GM23338 (cell line): Measurements from ENCODE around the gene SH3BGR. TPM values are rescaled to one million over a fixed set of nuclear protein-coding genes. Genes with fewer than 3 reads are reported as not detected.

ENCODE experiments used
- ATAC-seq: fragments of 200-7000 bp; cut with Tn5 transposase; 3 replicates; pipeline ENCODE4 v1.9.1; 2020
- DNase-seq: peaks from one replicate; pipeline ENCODE4 v3.0.0-alpha.2; 2015; ENCODE audit warnings: low spot score
- H2AFZ ChIP-seq: fragments of 200-600 bp; sonication (generic); 2 replicates; pipeline ENCODE4 v1.8.0; 2016; ENCODE audit warnings: antibody characterized with exemption, mild to moderate bottlenecking, moderate library complexity
- H3F3A ChIP-seq: fragments of 200-600 bp; sonication (generic); replicated peaks from 2 replicates; pipeline ENCODE4 v1.8.0; 2017; ENCODE audit warnings: antibody characterized with exemption, mixed run types, low read depth
- H3K27ac ChIP-seq: fragments of 200-600 bp; sonication (generic); 2 replicates; pipeline ENCODE4 v1.6.1; 2016; ENCODE audit warnings: low read depth
- H3K27me3 ChIP-seq: fragments of 200-600 bp; sonication (generic); 2 replicates; pipeline ENCODE4 v1.8.0; 2016; ENCODE audit warnings: mild to moderate bottlenecking, mixed run types, moderate library complexity; ENCODE audit not compliant: insufficient read depth
- H3K36me3 ChIP-seq: fragments of 200-600 bp; sonication (generic); 2 replicates; pipeline ENCODE4 v1.8.0; 2016; ENCODE audit warnings: mild to moderate bottlenecking; ENCODE audit not compliant: insufficient read depth
- H3K4me1 ChIP-seq: fragments of 200-600 bp; sonication (generic); 2 replicates; pipeline ENCODE4 v1.8.0; 2016; ENCODE audit warnings: mild to moderate bottlenecking, moderate library complexity; ENCODE audit not compliant: insufficient read depth
- H3K4me2 ChIP-seq: fragments of 200-600 bp; sonication (generic); 2 replicates; pipeline ENCODE4 v1.7.1; 2017; ENCODE audit warnings: mixed run types
- H3K4me3 ChIP-seq: fragments of 200-600 bp; sonication (generic); 2 replicates; pipeline ENCODE4 v1.6.1; 2016; ENCODE audit warnings: mixed run types
- H3K79me2 ChIP-seq: fragments of 200-600 bp; sonication (generic); replicated peaks from 2 replicates; pipeline ENCODE4 v1.8.0; 2017; ENCODE audit warnings: mild to moderate bottlenecking; ENCODE audit not compliant: insufficient read depth
- H3K9me2 ChIP-seq: fragments of 200-600 bp; sonication (generic); 2 replicates; pipeline ENCODE4 v1.8.0; 2017; ENCODE audit not compliant: insufficient read depth
- H4K20me1 ChIP-seq: fragments of 200-600 bp; sonication (generic); replicated peaks from 2 replicates; pipeline ENCODE4 v1.8.0; 2017; ENCODE audit warnings: mild to moderate bottlenecking; ENCODE audit not compliant: insufficient read depth
- H3K27ac Mint-ChIP-seq: 2 replicates; pipeline ENCODE4 v1.8.0; 2020; ENCODE audit warnings: inconsistent platforms, mild to moderate bottlenecking, moderate library complexity, mixed read lengths
- H3K27me3 Mint-ChIP-seq: 3 replicates; pipeline ENCODE4 v1.8.0; 2022; ENCODE audit warnings: low read depth, mild to moderate bottlenecking, moderate library complexity, mixed read lengths, inconsistent platforms; ENCODE audit not compliant: insufficient read depth, poor library complexity
- H3K36me3 Mint-ChIP-seq: 3 replicates; pipeline ENCODE4 v1.8.0; 2021; ENCODE audit warnings: low read depth, mild to moderate bottlenecking, inconsistent platforms, moderate library complexity, mixed read lengths
- H3K4me1 Mint-ChIP-seq: 3 replicates; pipeline ENCODE4 v1.8.0; 2020; ENCODE audit warnings: mild to moderate bottlenecking, inconsistent platforms, mixed read lengths
- H3K4me3 Mint-ChIP-seq: 3 replicates; pipeline ENCODE4 v1.8.0; 2021; ENCODE audit warnings: moderate library complexity, mild to moderate bottlenecking, inconsistent platforms, mixed read lengths
- H3K9me3 Mint-ChIP-seq: 3 replicates; pipeline ENCODE4 v1.8.0; 2020; ENCODE audit warnings: moderate library complexity, mild to moderate bottlenecking, inconsistent platforms, mixed read lengths
- EZH2 ChIP-seq: fragments of 200-600 bp; sonication (generic); IDR thresholded peaks from one replicate; pipeline ENCODE4 v1.8.0; 2017; ENCODE audit warnings: antibody characterized with exemption, mild to moderate bottlenecking, low read depth; ENCODE audit not compliant: unreplicated experiment
- EZH2phosphoT487 ChIP-seq: fragments of 200-600 bp; sonication (generic); IDR thresholded peaks from one replicate; pipeline ENCODE4 v1.8.1; 2018; ENCODE audit warnings: antibody characterized with exemption; ENCODE audit not compliant: unreplicated experiment
- JUNB ChIP-seq: IDR thresholded peaks from one replicate; pipeline ENCODE4 v1.6.1; 2016; ENCODE audit warnings: antibody characterized with exemption; ENCODE audit not compliant: unreplicated experiment
- NANOG ChIP-seq: IDR thresholded peaks from 2 replicates; pipeline ENCODE4 v1.6.1; 2016; ENCODE audit warnings: antibody characterized with exemption, borderline replicate concordance
- POLR2AphosphoS5 ChIP-seq: IDR thresholded peaks from 2 replicates; pipeline ENCODE4 v1.6.1; 2016; ENCODE audit warnings: antibody characterized with exemption, low read depth
- ZNF114 ChIP-seq: fragments of 250-450 bp; sonication (Bioruptor Pico); IDR thresholded peaks from 2 replicates; pipeline ENCODE4 v1.5.0; 2020; ENCODE audit warnings: mild to moderate bottlenecking, moderate library complexity
- ZNF331 ChIP-seq: fragments of 250-450 bp; sonication (Bioruptor Pico); IDR thresholded peaks from 2 replicates; pipeline ENCODE4 v1.5.0; 2020; ENCODE audit warnings: low read depth, mild to moderate bottlenecking, moderate library complexity
- polyA plus RNA-seq: library from polyadenylated mRNA; unstranded; fragments of >200 nt; fragmentation: Nextera tagmentation; extraction: Ambion mirVana; gene quantifications from 2 replicates; pipeline ENCODE4 v1.2.1, GENCODE V29; 2016
- total RNA-seq: library from RNA; depleted of rRNA; stranded (reverse); fragments of >200 nt; shearing (Covaris generic); gene quantifications from 2 replicates; pipeline ENCODE4 v1.2.3, GENCODE V29; 2014
- TF ChIP-seq, protein P1 (sequence below), 2 experiments: fragments of 200-600 bp in 1 of 2; sonication (generic) in 1 of 2; conservative IDR thresholded peaks; 2 replicates each; pipeline versions ENCODE4 v1.5.1 to v1.6.1; 2016 to 2017; ENCODE audit warnings: antibody characterized with exemption in 2 of 2, low read depth in 2 of 2, mild to moderate bottlenecking in 2 of 2, moderate library complexity in 1 of 2
- TF ChIP-seq, protein P2 (sequence below): IDR thresholded peaks from 2 replicates; pipeline ENCODE4 v1.6.1; 2016; ENCODE audit warnings: antibody characterized with exemption
- TF ChIP-seq, protein P3 (sequence below): IDR thresholded peaks from one replicate; pipeline ENCODE4 v1.6.1; 2018; ENCODE audit warnings: antibody characterized with exemption; ENCODE audit not compliant: unreplicated experiment

Gene SH3BGR
- total and polyA plus RNA-seq, 2 experiments from 2014 or later, result 5.9 to 18.9 TPM

DNA sequence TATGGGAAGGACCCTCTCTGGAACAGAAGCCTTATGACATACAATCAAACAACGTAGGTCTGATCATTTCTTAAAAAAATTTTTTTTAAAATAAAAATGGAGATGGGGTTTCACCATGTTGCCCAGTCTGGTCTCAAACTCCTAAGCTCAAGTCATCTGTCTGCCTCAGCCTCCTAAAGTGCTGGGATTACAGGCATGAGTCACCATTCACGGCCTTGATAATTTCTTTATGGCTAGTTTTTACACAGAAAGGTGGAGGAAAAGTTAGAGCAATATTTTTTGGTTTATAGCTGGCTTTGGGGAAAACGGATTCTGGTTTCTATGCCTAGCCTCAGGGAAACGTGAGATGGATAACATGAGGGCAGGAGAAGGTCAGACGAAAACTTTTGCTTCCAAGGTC is 91.0 kb downstream of the SH3BGR start:
- Mint-ChIP-seq H3K9me3 (peaks cover 63% of the 10 kb centered on the region), H3K27me3 (peaks cover 15% of the 10 kb centered on the region), H3K4me1 (peaks cover 11% of the 10 kb centered on the region), H3K4me3 (no peak overlapping the region), H3K27ac (no peak overlapping the region), H3K36me3 (peaks cover 78% of the 10 kb centered on the region)
- H3K79me2 ChIP-seq, result no peaks in the 10 kb centered on the region
- H3K4me1 ChIP-seq, result peaks cover 5% of the 10 kb centered on the region
- H4K20me1 ChIP-seq, result no peaks in the 10 kb centered on the region
- H2AFZ ChIP-seq, result no peak overlapping the region
- H3K27ac ChIP-seq, result no peak overlapping the region
- no peak overlapping the region for H3K4me2 ChIP-seq
- no peak for DNase-seq
- H3F3A ChIP-seq, result peaks cover 3% of the 10 kb centered on the region; the same call in 1 of the 2 replicates
- H3K27me3 ChIP-seq, result no peaks in the 10 kb centered on the region
- peaks cover 12% of the 10 kb centered on the region for H3K36me3 ChIP-seq
- TF ChIP-seq, protein P1, sequence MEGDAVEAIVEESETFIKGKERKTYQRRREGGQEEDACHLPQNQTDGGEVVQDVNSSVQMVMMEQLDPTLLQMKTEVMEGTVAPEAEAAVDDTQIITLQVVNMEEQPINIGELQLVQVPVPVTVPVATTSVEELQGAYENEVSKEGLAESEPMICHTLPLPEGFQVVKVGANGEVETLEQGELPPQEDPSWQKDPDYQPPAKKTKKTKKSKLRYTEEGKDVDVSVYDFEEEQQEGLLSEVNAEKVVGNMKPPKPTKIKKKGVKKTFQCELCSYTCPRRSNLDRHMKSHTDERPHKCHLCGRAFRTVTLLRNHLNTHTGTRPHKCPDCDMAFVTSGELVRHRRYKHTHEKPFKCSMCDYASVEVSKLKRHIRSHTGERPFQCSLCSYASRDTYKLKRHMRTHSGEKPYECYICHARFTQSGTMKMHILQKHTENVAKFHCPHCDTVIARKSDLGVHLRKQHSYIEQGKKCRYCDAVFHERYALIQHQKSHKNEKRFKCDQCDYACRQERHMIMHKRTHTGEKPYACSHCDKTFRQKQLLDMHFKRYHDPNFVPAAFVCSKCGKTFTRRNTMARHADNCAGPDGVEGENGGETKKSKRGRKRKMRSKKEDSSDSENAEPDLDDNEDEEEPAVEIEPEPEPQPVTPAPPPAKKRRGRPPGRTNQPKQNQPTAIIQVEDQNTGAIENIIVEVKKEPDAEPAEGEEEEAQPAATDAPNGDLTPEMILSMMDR (conservative IDR thresholded peaks at IDR 0.05; ENCODE audit: low read depth in 2 of 2), result no peak
- TF ChIP-seq ZNF331 (CRISPR knock-in tag), result no peak
- TF ChIP-seq JUNB, result no peak
- no peak for TF ChIP-seq POLR2AphosphoS5
- TF ChIP-seq EZH2, result no peak
- TF ChIP-seq EZH2phosphoT487, result no peak
- ATAC-seq, result no peak
- no peak overlapping the region for H3K4me3 ChIP-seq
- 0 out of 2 replicates have a peak, but pooled peaks cover 3% of the 10 kb centered on the region for H3K9me2 ChIP-seq

DNA sequence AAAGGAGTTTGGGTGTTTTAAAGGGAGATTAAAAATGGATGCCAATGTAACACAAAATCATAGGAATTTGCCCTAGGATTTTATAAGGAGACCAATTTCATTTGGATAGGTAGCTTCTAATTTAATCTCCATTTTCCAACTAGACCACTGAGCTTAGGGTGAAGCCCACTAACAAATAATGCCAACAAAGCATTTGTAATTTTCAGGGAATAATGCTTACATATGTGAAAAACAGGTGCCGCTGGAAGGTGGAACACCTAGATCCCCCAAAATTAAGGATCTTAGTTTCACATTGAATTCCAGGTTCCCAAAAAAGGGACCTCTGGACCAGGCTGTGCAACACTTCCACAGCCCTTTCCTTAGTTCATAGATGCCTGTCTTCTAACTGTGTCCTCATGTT is 94.8 kb downstream of the SH3BGR start:
- no peaks in the 10 kb centered on the region for H4K20me1 ChIP-seq
- Mint-ChIP-seq H3K9me3 (peaks cover 43% of the 10 kb centered on the region), H3K36me3 (peaks cover 58% of the 10 kb centered on the region)
- TF ChIP-seq, protein P2, sequence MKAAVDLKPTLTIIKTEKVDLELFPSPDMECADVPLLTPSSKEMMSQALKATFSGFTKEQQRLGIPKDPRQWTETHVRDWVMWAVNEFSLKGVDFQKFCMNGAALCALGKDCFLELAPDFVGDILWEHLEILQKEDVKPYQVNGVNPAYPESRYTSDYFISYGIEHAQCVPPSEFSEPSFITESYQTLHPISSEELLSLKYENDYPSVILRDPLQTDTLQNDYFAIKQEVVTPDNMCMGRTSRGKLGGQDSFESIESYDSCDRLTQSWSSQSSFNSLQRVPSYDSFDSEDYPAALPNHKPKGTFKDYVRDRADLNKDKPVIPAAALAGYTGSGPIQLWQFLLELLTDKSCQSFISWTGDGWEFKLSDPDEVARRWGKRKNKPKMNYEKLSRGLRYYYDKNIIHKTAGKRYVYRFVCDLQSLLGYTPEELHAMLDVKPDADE, result no peak
- no peak for TF ChIP-seq NANOG
- TF ChIP-seq POLR2AphosphoS5, result no peak
- no peak for TF ChIP-seq JUNB
- TF ChIP-seq ZNF114 (CRISPR knock-in tag), result no peak
- TF ChIP-seq EZH2phosphoT487, result no peak
- TF ChIP-seq, protein P3, sequence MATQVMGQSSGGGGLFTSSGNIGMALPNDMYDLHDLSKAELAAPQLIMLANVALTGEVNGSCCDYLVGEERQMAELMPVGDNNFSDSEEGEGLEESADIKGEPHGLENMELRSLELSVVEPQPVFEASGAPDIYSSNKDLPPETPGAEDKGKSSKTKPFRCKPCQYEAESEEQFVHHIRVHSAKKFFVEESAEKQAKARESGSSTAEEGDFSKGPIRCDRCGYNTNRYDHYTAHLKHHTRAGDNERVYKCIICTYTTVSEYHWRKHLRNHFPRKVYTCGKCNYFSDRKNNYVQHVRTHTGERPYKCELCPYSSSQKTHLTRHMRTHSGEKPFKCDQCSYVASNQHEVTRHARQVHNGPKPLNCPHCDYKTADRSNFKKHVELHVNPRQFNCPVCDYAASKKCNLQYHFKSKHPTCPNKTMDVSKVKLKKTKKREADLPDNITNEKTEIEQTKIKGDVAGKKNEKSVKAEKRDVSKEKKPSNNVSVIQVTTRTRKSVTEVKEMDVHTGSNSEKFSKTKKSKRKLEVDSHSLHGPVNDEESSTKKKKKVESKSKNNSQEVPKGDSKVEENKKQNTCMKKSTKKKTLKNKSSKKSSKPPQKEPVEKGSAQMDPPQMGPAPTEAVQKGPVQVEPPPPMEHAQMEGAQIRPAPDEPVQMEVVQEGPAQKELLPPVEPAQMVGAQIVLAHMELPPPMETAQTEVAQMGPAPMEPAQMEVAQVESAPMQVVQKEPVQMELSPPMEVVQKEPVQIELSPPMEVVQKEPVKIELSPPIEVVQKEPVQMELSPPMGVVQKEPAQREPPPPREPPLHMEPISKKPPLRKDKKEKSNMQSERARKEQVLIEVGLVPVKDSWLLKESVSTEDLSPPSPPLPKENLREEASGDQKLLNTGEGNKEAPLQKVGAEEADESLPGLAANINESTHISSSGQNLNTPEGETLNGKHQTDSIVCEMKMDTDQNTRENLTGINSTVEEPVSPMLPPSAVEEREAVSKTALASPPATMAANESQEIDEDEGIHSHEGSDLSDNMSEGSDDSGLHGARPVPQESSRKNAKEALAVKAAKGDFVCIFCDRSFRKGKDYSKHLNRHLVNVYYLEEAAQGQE, result no peak
- TF ChIP-seq ZNF331 (CRISPR knock-in tag), result no peak

More for the DNA sequence above, 94.8 kb downstream of the SH3BGR start:
- Mint-ChIP-seq H3K4me3 (no peak overlapping the region), H3K27ac (no peak overlapping the region), H3K4me1 (no peaks in the 10 kb centered on the region; the same call in 2 of the 3 replicates), H3K27me3 (peaks cover 2% of the 10 kb centered on the region)
- Histone ChIP-seq H3K27ac (no peak overlapping the region), H3K79me2 (no peaks in the 10 kb centered on the region), H3K4me3 (no peak overlapping the region), H3K27me3 (no peaks in the 10 kb centered on the region), H2AFZ (no peak overlapping the region), H3K4me1 (no peaks in the 10 kb centered on the region), H3K9me2 (0 out of 2 replicates have a peak, but pooled peaks cover 3% of the 10 kb centered on the region), H3F3A (0 out of 2 replicates have a peak, but pooled peaks cover under 1% of the 10 kb centered on the region), H3K4me2 (no peak overlapping the region), H3K36me3 (peaks cover 7% of the 10 kb centered on the region)
- DNase-seq (no peak), ATAC-seq (no peak)
